Prostate gland (tissue), 2 donors: ENCODE results near the gene ASXL1. TPM values are rescaled to one million over a fixed set of nuclear protein-coding genes. Genes with fewer than 3 reads are reported as not detected.
"Not testable (repeated sequence)": the region's sequence is repeated elsewhere in the genome, so short reads cannot be mapped to it uniquely, and the experiment has no call there.

Experiments used
- DNase-seq: peaks from one replicate; pipeline ENCODE4 v3.0.0-alpha.2; 2019; ENCODE audit warnings: low spot score
- H3K27ac ChIP-seq, 2 donors: fragments of 200-600 bp; sonication (generic); 2 replicates each; pipeline ENCODE4 v1.5.1; 2017 to 2019
- H3K27me3 ChIP-seq: fragments of 200-600 bp; sonication (generic); replicated peaks from 2 replicates; pipeline ENCODE4 v1.5.1; 2019; ENCODE audit not compliant: insufficient read depth
- H3K36me3 ChIP-seq, 2 donors: fragments of 200-600 bp; sonication (generic); 1 replicate in 1 of 2; 2 replicates in 1 of 2; pipeline versions ENCODE4 v1.5.1 to v1.8.1; 2017 to 2019
- H3K4me1 ChIP-seq: fragments of 200-600 bp; sonication (generic); replicated peaks from 2 replicates; pipeline ENCODE4 v1.5.1; 2019
- H3K4me3 ChIP-seq, 2 donors: fragments of 200-600 bp; sonication (generic); 2 replicates each; pipeline ENCODE4 v1.5.1; 2017 to 2019
- H3K9me3 ChIP-seq: fragments of 200-600 bp; sonication (generic); 2 replicates; pipeline ENCODE4 v1.5.1; 2017
- CTCF ChIP-seq, 4 experiments: fragments of 200-600 bp in 2 of 4; fragments of 450-650 bp in 2 of 4; sonication (generic) in 2 of 4; IDR thresholded peaks; 1 replicate in 3 of 4; 2 replicates in 1 of 4; pipeline ENCODE4 v1.5.1; 2016 to 2019; ENCODE audit warnings: antibody characterized with exemption in 4 of 4, mild to moderate bottlenecking in 2 of 4, moderate library complexity in 2 of 4
- POLR2A ChIP-seq: fragments of 450-650 bp; IDR thresholded peaks from one replicate; pipeline ENCODE4 v1.6.1; 2016; ENCODE audit warnings: antibody characterized with exemption, mild to moderate bottlenecking
- POLR2AphosphoS5 ChIP-seq: sonication (generic); formaldehyde crosslinking; IDR thresholded peaks from one replicate; pipeline ENCODE4 v1.6.1; 2017; ENCODE audit warnings: antibody characterized with exemption
- WGBS: methylation state at CpG from one replicate; pipeline ENCODE4 v1.1.5; 2018; 5-methylcytosine and 5-hydroxymethylcytosine counted together
- intact Hi-C: fragments of 100-400 bp; cut with DNase I; formaldehyde crosslinking; loops from one replicate; pipeline ENCODE4 v1.14.2; 2022
- total RNA-seq, 2 donors: library from RNA; depleted of rRNA; stranded (reverse); fragments of >200 nt; gene quantifications; one replicate each; pipeline ENCODE4 v1.1.0, GENCODE V29; 2016

Gene ASXL1
- total RNA-seq, 2 donors from 2014 or later: 30.4 to 106 TPM

- Histone ChIP-seq H3K4me3 (no peak overlapping the region), H3K27me3 (no peaks in the 10 kb centered on the region), H3K9me3 (no peaks in the 10 kb centered on the region), H3K27ac (no peak overlapping the region), H3K36me3 (no peaks in the 10 kb centered on the region), H3K4me1 (no peaks in the 10 kb centered on the region)
- DNase-seq: no peak
- intact Hi-C loops: loop anchor here (5.0 to 10.0 kb wide), 2 partner anchors 120 to 308 kb away; no protein-coding TSS in a partner anchor
- WGBS: 21% methylated on average over 5 of the region's 5 CpGs
- no peak for TF ChIP-seq POLR2AphosphoS5
- TF ChIP-seq POLR2A: no peak
- peak in 3 of 4 experiments; percentile 31 to 61 (median 54) for TF ChIP-seq CTCF (IDR thresholded peaks at IDR 0.05)
These were observed 21.2 kb upstream of the ASXL1 start for GRCh38 chr20:32336918-32337347.

- Histone ChIP-seq H3K9me3 (no peaks in the 10 kb centered on the region), H3K36me3 (no peaks in the 10 kb centered on the region), H3K27ac (no peak overlapping the region), H3K4me3 (no peak overlapping the region), H3K27me3 (no peaks in the 10 kb centered on the region), H3K4me1 (no peaks in the 10 kb centered on the region)
- 93% methylated on average over 11 of the region's 11 CpGs for WGBS
- intact Hi-C loops: loop anchor here (5.0 to 10.0 kb wide), 2 partner anchors 119 to 307 kb away; no protein-coding TSS in a partner anchor
- no peak for TF ChIP-seq POLR2AphosphoS5
- no peak for TF ChIP-seq CTCF (IDR thresholded peaks at IDR 0.05)
- no peak for TF ChIP-seq POLR2A
- no peak for DNase-seq
These were observed 20.0 kb upstream of the ASXL1 start for GRCh38 chr20:32337937-32338661.

- no peaks in the 10 kb centered on the region for H3K4me1 ChIP-seq
- H3K27ac ChIP-seq: no peak overlapping the region
- no peaks in the 10 kb centered on the region for H3K9me3 ChIP-seq
- TF ChIP-seq CTCF (IDR thresholded peaks at IDR 0.05): no peak
- no peak for TF ChIP-seq POLR2AphosphoS5
- TF ChIP-seq POLR2A: no peak
- WGBS: 94% methylated on average over 7 of the region's 7 CpGs
- no peaks in the 10 kb centered on the region for H3K36me3 ChIP-seq
- H3K27me3 ChIP-seq: no peaks in the 10 kb centered on the region
- no peak overlapping the region for H3K4me3 ChIP-seq
- no peak for DNase-seq
- intact Hi-C loops: loop anchor here (5.0 to 10.0 kb wide), 2 partner anchors 119 to 306 kb away; no protein-coding TSS in a partner anchor
These were observed 19.5 kb upstream of the ASXL1 start for GRCh38 chr20:32338665-32339064.

- H3K27me3 ChIP-seq: no peaks in the 10 kb centered on the region
- no peaks in the 10 kb centered on the region for H3K36me3 ChIP-seq
- WGBS: 74% methylated on average over 2 of the region's 2 CpGs
- H3K9me3 ChIP-seq: no peaks in the 10 kb centered on the region
- H3K4me3 ChIP-seq: no peak overlapping the region
- H3K27ac ChIP-seq: no peak overlapping the region
- TF ChIP-seq CTCF (IDR thresholded peaks at IDR 0.05): no peak
- no peak for TF ChIP-seq POLR2A
- TF ChIP-seq POLR2AphosphoS5: no peak
- H3K4me1 ChIP-seq: no peaks in the 10 kb centered on the region
- no peak for DNase-seq
- intact Hi-C loops: loop anchor here (5.0 to 10.0 kb wide), 2 partner anchors 118 to 306 kb away; no protein-coding TSS in a partner anchor
These were observed 19.0 kb upstream of the ASXL1 start for GRCh38 chr20:32339116-32339515.

GRCh38 chr20:32341053-32341452, 17.1 kb upstream of the ASXL1 start:
- H3K36me3 ChIP-seq, H3K27ac ChIP-seq, H3K4me3 ChIP-seq, intact Hi-C loops, H3K9me3 ChIP-seq, H3K4me1 ChIP-seq, DNase-seq, H3K27me3 ChIP-seq: not testable (repeated sequence)
- 96% methylated on average over 2 of the region's 2 CpGs for WGBS
